ENCODE data around the gene AHRR. TPM values are rescaled to one million over a fixed set of nuclear protein-coding genes. Genes with fewer than 3 reads are reported as not detected.

Gene AHRR
- total and polyA plus RNA-seq, 9 of the 15 experiments (the other 6 are each of a cell fraction or from before 2014, with no cell fraction given) = 0.06 to 1.6 (median 0.75) TPM; not detected in 1

DNA sequence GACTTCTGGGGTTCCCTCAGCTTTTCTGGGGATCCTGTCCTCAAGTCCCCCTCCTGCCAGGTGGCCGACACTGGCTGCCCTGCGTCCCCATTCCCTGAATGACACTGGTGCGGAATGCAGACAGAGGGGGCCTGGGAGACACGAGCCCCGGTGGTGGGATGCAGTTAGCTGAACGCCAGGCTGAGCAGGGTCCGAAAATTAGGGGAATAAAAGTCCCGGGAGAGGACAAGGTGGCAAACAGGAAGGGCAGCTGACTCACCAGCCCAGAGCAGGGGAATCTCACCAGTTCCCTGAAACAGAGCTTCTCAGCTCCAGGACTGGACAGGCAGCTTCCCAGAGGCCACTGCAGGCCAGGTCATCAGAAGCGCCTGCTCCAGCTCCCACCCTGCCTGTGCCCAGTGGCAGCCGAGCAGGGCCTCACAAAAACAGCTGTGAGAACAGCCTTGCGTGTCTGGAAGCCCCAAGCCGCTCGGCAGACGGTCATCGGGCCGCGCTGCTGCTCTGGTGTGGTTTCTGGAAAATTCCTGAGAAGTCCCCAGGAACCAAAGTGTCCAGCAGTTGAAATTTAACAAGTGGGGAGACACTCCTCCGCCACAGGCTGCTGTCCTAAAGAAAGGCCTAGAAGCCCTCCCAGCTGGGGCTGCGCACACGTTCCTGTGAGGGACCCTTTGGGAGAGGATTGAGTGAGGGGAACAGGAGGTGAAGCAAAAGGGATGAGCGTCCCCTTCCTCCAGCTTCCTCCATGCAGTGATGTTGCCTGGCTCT is 73.8 kb downstream of the AHRR start:
- BruUV-seq (replicated peaks) = no TSS peak
- Histone ChIP-seq H3K4me2 (ENCODE audit: insufficient read depth, low read length) (no peak overlapping the region), H3K27ac (ENCODE audit: extremely low read depth, low read depth, low read length) (no peak overlapping the region), H3K36me3 (ENCODE audit: control insufficient read depth, insufficient read depth, low read length) (no peaks in the 10 kb centered on the region), H2AFZ (ENCODE audit: low read depth, low read length) (no peak overlapping the region), H3K9ac (ENCODE audit: insufficient read depth in 1 of 2, low read depth in 2 of 2, low read length in 2 of 2) (peak overlapping the region in 1 of 2 experiments; percentile 45; a peak in 2 of 4 replicates), H4K20me1 (replicated peaks; ENCODE audit: control insufficient read depth, insufficient read depth, low read length) (peaks cover 26% of the 10 kb centered on the region), H3K79me2 (ENCODE audit: control insufficient read depth, insufficient read depth, low read length) (no peaks in the 10 kb centered on the region), H3K4me3 (no peak overlapping the region), H3K27me3 (ENCODE audit: control insufficient read depth in 2 of 2, insufficient read depth in 2 of 2, low read length in 2 of 2) (peaks cover 30 to 74% of the 10 kb centered on the region in 2 experiments), H3K4me1 (replicated peaks in 1 of 2; ENCODE audit: control insufficient read depth in 2 of 2, insufficient read depth in 2 of 2, low read length in 2 of 2) (peaks cover 0 to 24% of the 10 kb centered on the region in 2 experiments; a peak in 2 of 5 replicates), H3K9me1 (ENCODE audit: control insufficient read depth, insufficient read depth, low read length) (no peaks in the 10 kb centered on the region), H3K9me3 (replicated peaks; ENCODE audit: control insufficient read depth, insufficient read depth, low read depth, low read length) (no peaks in the 10 kb centered on the region)
- DNase-seq (ENCODE audit: extremely low read depth in 1 of 4, low spot score in 3 of 4) = peak in 1 of 4 experiments; percentile 6
- in situ Hi-C loops (cut with MboI) (no loop called here), intact Hi-C loops (cut with micrococcal nuclease) (no loop called here)
- ChIA-PET CTCF (ENCODE audit: low intra/inter-chr PET ratio) (no interaction called here), POLR2A (interaction anchor here (0.6 to 1.3 kb wide), 3 partner anchors 9 to 207 kb away, joined by 3 to 4 read pairs (median 3); no protein-coding TSS in a partner anchor)
- WGBS (ENCODE audit: insufficient coverage, low coverage, missing lambda C conversion rate) = 3% methylated on average over 20 of the region's 21 CpGs
- FAIRE-seq = no peak
- TF ChIP-seq ILK (tag; IDR thresholded peaks at IDR 0.05; ENCODE audit: borderline replicate concordance, low read depth) (no peak), TAF9B (IDR thresholded peaks at IDR 0.05; ENCODE audit: partially characterized antibody) (no peak), TAF15 (IDR thresholded peaks at IDR 0.05; ENCODE audit: low read depth, low read length) (no peak), STAG1 (CRISPR knock-in tag; IDR thresholded peaks at IDR 0.05; ENCODE audit: borderline replicate concordance) (no peak), ZNF589 (CRISPR knock-in tag; IDR thresholded peaks at IDR 0.05; ENCODE audit: low read depth) (no peak), ZFP1 (CRISPR knock-in tag; IDR thresholded peaks at IDR 0.05) (no peak), FOXA1 (IDR thresholded peaks at IDR 0.05; ENCODE audit: borderline replicate concordance) (no peak)
- TF ChIP-seq, protein P1, sequence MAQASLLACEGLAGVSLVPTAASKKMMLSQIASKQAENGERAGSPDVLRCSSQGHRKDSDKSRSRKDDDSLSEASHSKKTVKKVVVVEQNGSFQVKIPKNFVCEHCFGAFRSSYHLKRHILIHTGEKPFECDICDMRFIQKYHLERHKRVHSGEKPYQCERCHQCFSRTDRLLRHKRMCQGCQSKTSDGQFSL (CRISPR knock-in tag; IDR thresholded peaks at IDR 0.05) = no peak
- TF ChIP-seq, protein P1 (tag; IDR thresholded peaks at IDR 0.05) = no peak
- TF ChIP-seq, protein P2, sequence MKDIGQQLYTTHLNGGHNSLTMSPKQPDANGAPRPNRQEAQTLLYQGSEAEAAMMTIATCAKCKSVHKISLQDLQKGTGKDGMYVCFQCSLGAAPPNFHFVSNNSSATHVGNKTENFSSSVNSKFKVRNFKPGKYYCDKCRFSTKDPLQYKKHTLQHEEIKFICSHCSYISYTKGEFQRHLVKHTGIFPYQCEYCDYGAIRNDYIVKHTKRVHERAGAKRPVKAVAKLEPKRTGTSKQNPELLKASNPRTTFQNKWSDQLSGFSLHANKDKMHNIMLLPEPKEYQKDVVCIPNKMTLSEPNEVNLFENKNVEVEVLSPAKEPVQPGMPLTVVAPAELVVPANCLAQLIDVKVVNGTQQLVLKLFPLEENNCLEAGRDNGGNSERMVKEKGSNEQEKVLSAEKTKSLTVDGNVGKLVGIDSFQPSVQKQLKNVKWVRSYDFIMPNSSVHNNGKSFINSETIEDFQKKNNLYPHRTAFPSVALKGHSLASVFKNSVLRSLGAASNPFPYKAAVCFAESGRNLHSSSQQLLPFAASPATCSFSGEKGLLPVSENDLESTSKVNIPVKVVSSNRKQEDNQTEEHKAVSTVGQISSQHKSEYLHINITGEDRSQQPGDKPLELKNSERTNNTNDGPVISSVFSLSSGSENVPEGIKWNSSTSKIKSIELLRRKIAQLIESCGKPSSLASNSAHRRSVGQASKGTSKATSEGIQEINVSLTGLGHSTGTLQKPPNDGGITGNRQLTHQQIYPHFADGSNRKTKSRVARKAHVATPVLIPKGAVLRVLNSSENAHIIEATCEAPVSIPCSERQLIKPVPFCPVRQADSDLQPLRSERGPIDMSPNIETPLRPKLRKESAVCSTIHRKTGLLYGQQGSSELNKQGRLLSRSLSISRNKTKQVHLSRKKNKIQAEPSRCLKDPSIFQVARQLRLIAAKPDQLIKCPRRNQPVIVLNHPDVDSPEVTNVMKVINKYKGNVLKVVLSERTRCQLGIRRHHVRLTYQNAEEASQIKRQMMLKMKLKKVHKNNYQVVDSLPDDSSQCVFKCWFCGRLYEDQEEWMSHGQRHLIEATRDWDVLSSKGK (CRISPR knock-in tag; IDR thresholded peaks at IDR 0.05) = no peak
- no peak; the same call in 2 of the 3 replicates for ATAC-seq
